ENCODE measurements around the gene BAG3. TPM values are rescaled to one million over a fixed set of nuclear protein-coding genes. Genes with fewer than 3 reads are reported as not detected.

The BAG3 gene
- total and polyA plus RNA-seq, 9 of the 15 experiments (the other 6 are each of a cell fraction or from before 2014, with no cell fraction given): 2.6 to 27.4 (median 7.2) TPM

Other genes starting within 250 kb of the BAG3 start
- gene RGS10, start 108.7 kb upstream of the BAG3 start, total RNA-seq (2014; rRNA removed): 47.6 and 61.8 TPM in 2 replicates
- gene RGS10, start 108.7 kb upstream of the BAG3 start, total RNA-seq (2014; rRNA removed; fragmentation: Illumina TruSeq; extraction: Trizol): 67.5 and 76.1 TPM in 2 replicates
- gene RGS10, start 108.7 kb upstream of the BAG3 start, total RNA-seq (2015; rRNA removed; fragmentation: Illumina TruSeq; extraction: Trizol): 62.1 and 62.4 TPM in 2 replicates
- gene RGS10, start 108.7 kb upstream of the BAG3 start, total RNA-seq (2021): 56.6 and 59.1 TPM in 2 replicates
- gene RGS10, start 108.7 kb upstream of the BAG3 start, polyA plus RNA-seq (2011; rRNA removed): 89.3 and 123 TPM in 2 replicates
- 81.1 and 91.4 TPM in 2 replicates for gene RGS10, start 108.7 kb upstream of the BAG3 start, polyA plus RNA-seq (2014; fragmentation: Illumina TruSeq; extraction: Trizol)
- gene RGS10, start 108.7 kb upstream of the BAG3 start, polyA plus RNA-seq (2014; fragmentation: Nextera tagmentation; extraction: Ambion mirVana): 10 to 100 TPM; 31.9 to 43.7 TPM
- 79.2 and 104 TPM in 2 replicates for gene RGS10, start 108.7 kb upstream of the BAG3 start, polyA plus RNA-seq (2014; rRNA removed)
- 26.0 and 34.0 TPM in 2 replicates for gene TIAL1, start 54.4 kb upstream of the BAG3 start, total RNA-seq (2014; rRNA removed)
- gene TIAL1, start 54.4 kb upstream of the BAG3 start, total RNA-seq (2014; rRNA removed; fragmentation: Illumina TruSeq; extraction: Trizol): 53.6 and 58.2 TPM in 2 replicates
- gene TIAL1, start 54.4 kb upstream of the BAG3 start, total RNA-seq (2015; rRNA removed; fragmentation: Illumina TruSeq; extraction: Trizol): 44.0 and 45.3 TPM in 2 replicates
- gene TIAL1, start 54.4 kb upstream of the BAG3 start, total RNA-seq (2021): 119 and 126 TPM in 2 replicates
- gene TIAL1, start 54.4 kb upstream of the BAG3 start, polyA plus RNA-seq (2011; rRNA removed): 113 and 116 TPM in 2 replicates
- gene TIAL1, start 54.4 kb upstream of the BAG3 start, polyA plus RNA-seq (2014; fragmentation: Illumina TruSeq; extraction: Trizol): 101 and 112 TPM in 2 replicates
- gene TIAL1, start 54.4 kb upstream of the BAG3 start, polyA plus RNA-seq (2014; fragmentation: Nextera tagmentation; extraction: Ambion mirVana): 10 to 100 TPM; 22.5 to 30.8 TPM
- 89.3 and 98.7 TPM in 2 replicates for gene TIAL1, start 54.4 kb upstream of the BAG3 start, polyA plus RNA-seq (2014; rRNA removed)
- 3.3 and 3.7 TPM in 2 replicates for gene INPP5F, start 74.7 kb downstream of the BAG3 start, total RNA-seq (2014; rRNA removed)
- gene INPP5F, start 74.7 kb downstream of the BAG3 start, total RNA-seq (2014; rRNA removed; fragmentation: Illumina TruSeq; extraction: Trizol): 5.6 and 7.3 TPM in 2 replicates
- 5.3 and 5.9 TPM in 2 replicates for gene INPP5F, start 74.7 kb downstream of the BAG3 start, total RNA-seq (2015; rRNA removed; fragmentation: Illumina TruSeq; extraction: Trizol)
- gene INPP5F, start 74.7 kb downstream of the BAG3 start, total RNA-seq (2021): 5.4 and 6.3 TPM in 2 replicates
- gene INPP5F, start 74.7 kb downstream of the BAG3 start, polyA plus RNA-seq (2011; rRNA removed): 5.0 and 6.4 TPM in 2 replicates
- 5.7 and 6.0 TPM in 2 replicates for gene INPP5F, start 74.7 kb downstream of the BAG3 start, polyA plus RNA-seq (2014; fragmentation: Illumina TruSeq; extraction: Trizol)
- gene INPP5F, start 74.7 kb downstream of the BAG3 start, polyA plus RNA-seq (2014; fragmentation: Nextera tagmentation; extraction: Ambion mirVana): 1 to 10 TPM; 1.6 to 1.7 TPM
- gene INPP5F, start 74.7 kb downstream of the BAG3 start, polyA plus RNA-seq (2014; rRNA removed): 5.7 and 6.1 TPM in 2 replicates
- 43.0 and 44.0 TPM in 2 replicates for gene MCMBP, start 221.5 kb downstream of the BAG3 start, total RNA-seq (2014; rRNA removed)
- 50.5 and 59.0 TPM in 2 replicates for gene MCMBP, start 221.5 kb downstream of the BAG3 start, total RNA-seq (2014; rRNA removed; fragmentation: Illumina TruSeq; extraction: Trizol)
- gene MCMBP, start 221.5 kb downstream of the BAG3 start, total RNA-seq (2015; rRNA removed; fragmentation: Illumina TruSeq; extraction: Trizol): 49.1 and 51.2 TPM in 2 replicates
- gene MCMBP, start 221.5 kb downstream of the BAG3 start, total RNA-seq (2021): 50.8 and 51.2 TPM in 2 replicates
- 51.1 and 74.3 TPM in 2 replicates for gene MCMBP, start 221.5 kb downstream of the BAG3 start, polyA plus RNA-seq (2011; rRNA removed)
- gene MCMBP, start 221.5 kb downstream of the BAG3 start, polyA plus RNA-seq (2014; fragmentation: Illumina TruSeq; extraction: Trizol): 49.9 and 54.6 TPM in 2 replicates
- 10 to 100 TPM; 11.2 to 15.4 TPM for gene MCMBP, start 221.5 kb downstream of the BAG3 start, polyA plus RNA-seq (2014; fragmentation: Nextera tagmentation; extraction: Ambion mirVana)
- 42.6 and 43.3 TPM in 2 replicates for gene MCMBP, start 221.5 kb downstream of the BAG3 start, polyA plus RNA-seq (2014; rRNA removed)
- 23.2 and 25.1 TPM in 2 replicates for gene SEC23IP, start 241.3 kb downstream of the BAG3 start, total RNA-seq (2014; rRNA removed)
- 19.3 and 19.8 TPM in 2 replicates for gene SEC23IP, start 241.3 kb downstream of the BAG3 start, total RNA-seq (2014; rRNA removed; fragmentation: Illumina TruSeq; extraction: Trizol)
- gene SEC23IP, start 241.3 kb downstream of the BAG3 start, total RNA-seq (2015; rRNA removed; fragmentation: Illumina TruSeq; extraction: Trizol): 17.4 and 18.4 TPM in 2 replicates
- gene SEC23IP, start 241.3 kb downstream of the BAG3 start, total RNA-seq (2021): 38.0 and 39.4 TPM in 2 replicates
- 17.5 and 20.4 TPM in 2 replicates for gene SEC23IP, start 241.3 kb downstream of the BAG3 start, polyA plus RNA-seq (2011; rRNA removed)
- 29.2 and 38.4 TPM in 2 replicates for gene SEC23IP, start 241.3 kb downstream of the BAG3 start, polyA plus RNA-seq (2014; fragmentation: Illumina TruSeq; extraction: Trizol)
- gene SEC23IP, start 241.3 kb downstream of the BAG3 start, polyA plus RNA-seq (2014; fragmentation: Nextera tagmentation; extraction: Ambion mirVana): 10 to 100 TPM; 15.8 to 24.6 TPM
- gene SEC23IP, start 241.3 kb downstream of the BAG3 start, polyA plus RNA-seq (2014; rRNA removed): 22.5 and 25.7 TPM in 2 replicates